DMS79 (cell line): ENCODE results near the gene HOXD11.

Experiments used
- DNase-seq: peaks from one replicate; lab custom pipeline; 2025; lab: John Stamatoyannopoulos, UW

HOXD11 gene

DNA sequence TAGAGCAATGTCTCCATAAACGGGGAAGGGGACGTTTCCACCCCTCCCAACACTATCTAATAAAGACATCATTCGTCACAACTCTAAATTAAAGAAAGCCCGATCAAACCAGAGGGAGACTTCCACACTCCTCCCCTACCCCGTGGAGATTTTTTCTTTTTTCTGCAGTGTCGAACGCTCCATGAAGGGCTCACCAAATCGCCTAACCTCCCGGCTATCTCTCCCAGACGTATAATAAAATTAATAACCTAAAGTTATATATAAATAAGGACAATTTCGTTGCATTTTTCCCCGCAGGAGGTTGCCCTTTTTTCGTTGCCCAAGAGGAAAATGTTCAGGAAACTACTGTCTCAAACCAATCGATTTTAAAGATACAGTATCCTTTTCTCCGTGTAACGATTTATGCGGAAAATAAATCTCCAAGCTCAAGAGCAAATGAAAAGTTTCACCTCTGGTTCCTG lies 25.7 kb upstream of the HOXD11 start:
- DNase-seq: no peak

DNA sequence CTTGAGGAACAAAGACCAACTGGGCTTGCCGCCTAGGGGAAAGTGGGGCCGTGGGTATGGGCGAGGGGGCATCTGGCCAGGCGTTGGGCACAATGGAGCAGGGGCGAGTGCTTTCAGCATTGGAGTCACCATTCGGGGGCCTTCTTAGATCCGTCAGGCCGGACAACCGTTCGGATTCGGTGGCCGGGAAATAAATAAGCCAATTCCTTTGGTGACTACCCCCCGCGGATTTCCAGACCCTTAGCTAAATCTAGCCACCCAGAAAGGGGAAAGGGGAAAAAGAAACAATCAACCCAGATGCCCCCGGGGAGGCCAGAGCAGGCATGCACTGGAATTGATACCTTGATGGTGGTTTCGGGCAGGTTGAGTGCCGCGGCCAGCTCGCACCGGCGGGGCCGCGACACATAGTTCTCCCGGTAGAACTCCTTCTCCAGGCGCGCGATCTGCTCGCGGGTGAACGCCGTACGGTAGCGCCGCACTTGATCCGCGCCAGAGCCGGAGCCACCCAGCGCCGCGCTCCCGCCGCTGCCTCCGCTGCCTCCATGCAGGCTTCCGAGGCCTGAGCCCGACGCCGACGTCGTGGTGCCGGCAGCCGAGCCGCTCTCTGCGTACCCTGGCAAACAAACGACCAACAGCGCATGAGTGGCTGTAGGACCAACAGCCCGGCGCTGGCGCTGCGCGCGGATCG lies 25.1 kb upstream of the HOXD11 start:
- no peak for DNase-seq

- no peak for DNase-seq
Observed at GRCh38 chr2:176082525-176082823, 24.6 kb upstream of the HOXD11 start.

DNA sequence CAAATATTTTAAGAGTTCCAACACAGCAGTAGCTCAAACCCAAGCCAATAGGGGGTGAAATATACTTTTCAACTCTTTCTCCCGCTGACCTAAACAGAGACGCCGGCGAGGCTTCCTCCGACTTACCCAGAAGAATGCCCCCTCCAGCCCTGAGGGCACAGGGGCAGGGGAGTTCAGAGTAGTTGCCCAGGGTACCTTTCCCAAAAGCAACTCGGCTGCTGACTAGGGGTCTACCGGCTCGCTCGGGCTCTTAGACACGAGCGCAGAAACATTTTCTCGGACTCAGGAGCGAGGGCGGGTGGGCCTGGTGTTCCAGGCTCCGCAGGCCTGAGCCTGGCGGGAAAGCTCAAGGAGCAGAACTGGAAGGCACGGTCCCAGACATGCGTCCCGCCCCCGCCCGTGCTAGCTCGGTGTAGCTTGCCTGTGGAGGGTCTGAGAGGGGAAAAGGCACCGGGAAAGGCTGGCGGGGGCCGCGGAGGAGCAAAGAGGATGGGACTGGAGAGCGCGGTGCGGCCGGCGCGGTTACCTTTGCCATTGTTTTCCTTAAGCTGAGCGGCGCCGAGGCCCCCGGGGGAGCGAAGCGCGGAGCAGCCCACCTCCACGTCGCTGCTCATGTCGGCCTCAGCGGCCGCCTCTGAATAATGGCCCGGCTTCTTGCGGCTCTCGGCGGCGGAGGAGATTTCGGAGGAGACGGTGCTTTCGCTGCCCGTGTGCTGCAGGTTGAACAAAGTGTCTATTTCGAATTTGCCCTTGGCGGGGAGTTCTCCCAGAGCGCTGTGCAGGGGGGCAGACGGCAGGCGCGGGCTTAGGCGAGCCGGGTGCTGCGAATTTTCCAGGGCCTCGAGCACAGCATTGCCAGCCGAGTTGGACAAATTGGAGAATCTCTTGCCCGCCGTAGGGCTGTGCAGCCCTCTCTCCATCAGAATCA lies 24.0 kb upstream of the HOXD11 start:
- DNase-seq: no peak

GRCh38 chr2:176083796-176084261 lies 23.3 kb upstream of the HOXD11 start, which contains the start of gene EVX2:
Gene EVX2, minus strand, starts transcription at chr2:176083962. Its CDS starts 186 bp downstream, at chr2:176083776.
- no peak for DNase-seq

DNA sequence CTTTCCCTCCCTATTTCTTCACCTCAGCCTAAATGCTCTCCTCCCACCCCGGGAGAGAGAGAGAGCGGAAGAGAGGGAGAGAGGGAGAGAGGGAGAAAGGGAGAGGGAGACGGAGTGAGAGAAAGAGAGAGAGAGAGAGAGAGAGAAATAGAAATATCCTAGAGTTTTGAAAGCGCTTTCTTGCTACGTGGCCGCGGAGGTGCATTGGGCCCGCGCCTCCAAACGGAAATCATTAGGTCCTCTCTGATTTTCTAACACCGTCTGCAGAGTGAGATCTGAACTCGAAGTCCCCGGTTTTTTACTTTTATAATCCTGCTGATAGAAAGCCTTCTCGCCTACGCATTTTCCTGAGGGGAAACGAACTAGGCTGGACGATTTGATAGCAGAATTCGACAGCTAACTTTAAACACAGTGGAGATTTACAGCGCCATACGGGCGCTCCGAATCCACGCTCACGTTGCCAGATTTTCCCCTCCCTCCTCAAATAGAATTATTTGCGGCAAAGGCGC lies 22.4 kb upstream of the HOXD11 start:
- no peak for DNase-seq

GRCh38 chr2:176085120-176085788 lies 21.8 kb upstream of the HOXD11 start:
- no peak for DNase-seq

DNA sequence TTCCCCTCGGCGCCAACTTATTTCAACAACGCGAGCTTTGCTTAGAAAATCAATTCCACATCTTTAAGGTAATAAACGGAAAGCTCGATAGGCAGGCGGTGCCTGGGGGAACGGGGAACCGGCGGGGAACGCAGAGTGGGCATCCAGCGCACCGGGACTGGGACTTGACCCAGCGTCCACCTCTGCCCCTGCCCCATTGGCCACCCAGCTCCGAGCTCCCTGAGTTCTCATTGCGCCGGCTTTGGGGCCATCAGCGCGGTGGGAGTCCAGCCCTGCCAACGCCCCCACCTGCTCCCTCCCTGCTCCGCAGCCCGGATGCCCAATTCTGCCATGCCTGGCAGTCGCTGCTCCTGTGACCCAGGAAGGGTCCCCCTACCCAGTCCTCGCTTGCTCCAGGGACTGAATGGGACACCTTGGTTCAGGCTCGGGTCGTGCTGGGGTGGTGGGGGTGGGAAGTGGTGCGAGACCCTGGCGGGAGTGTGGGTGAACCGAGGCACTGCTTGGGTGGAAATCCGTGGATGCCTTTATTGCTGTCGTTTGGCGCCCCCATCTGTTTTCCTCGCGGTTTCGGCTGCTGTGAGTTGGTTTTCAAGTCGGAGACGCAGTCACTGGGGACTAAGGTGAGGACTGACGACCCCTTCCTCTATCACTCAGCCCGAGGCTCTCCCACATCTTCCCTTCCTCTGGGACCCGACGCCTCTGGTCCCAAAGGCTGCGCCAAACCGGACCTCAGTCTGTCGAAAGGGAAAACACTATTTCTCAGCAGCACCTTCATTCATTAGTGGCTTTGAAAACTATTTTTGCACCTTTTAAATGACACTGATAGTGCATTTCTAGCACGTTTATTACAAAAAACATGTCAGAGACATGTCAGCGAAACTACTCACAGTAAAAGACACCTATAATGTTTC lies 21.0 kb upstream of the HOXD11 start:
- no peak for DNase-seq

DNA sequence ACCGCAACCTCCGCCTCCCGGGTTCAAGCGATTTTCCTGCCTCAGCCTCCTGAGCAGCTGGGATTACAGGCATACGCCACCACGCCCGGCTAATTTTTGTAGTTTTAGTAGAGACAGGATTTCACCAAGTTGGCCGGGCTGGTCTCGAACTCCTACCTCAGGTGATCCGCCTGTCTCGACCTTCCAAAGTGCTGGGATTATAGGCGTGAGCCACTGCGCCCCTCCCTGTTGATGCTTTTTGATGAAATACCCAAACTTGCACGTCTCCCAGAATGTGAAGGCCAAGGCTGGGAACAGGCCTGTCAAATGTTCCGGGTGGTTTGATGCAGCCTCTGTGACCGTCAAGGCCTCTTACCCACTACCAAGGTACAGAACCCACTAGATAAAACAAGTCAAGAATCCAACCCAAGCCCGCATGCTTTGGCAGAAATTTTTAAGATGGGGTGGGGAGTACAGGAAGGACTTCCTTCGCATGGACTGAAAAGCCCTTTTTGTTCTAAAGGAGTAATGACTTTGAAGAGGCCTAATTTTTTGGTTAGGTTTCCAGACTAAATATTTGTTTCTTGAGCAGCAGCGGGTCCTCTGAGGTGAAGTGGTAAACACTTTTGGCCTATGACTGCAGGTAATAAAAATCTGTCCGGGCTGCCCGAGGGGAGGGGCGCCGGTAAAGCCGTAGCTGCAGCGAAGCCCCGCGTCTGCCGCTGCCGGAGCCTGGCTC lies 19.6 kb upstream of the HOXD11 start:
- peak; percentile 53 for DNase-seq

DNA sequence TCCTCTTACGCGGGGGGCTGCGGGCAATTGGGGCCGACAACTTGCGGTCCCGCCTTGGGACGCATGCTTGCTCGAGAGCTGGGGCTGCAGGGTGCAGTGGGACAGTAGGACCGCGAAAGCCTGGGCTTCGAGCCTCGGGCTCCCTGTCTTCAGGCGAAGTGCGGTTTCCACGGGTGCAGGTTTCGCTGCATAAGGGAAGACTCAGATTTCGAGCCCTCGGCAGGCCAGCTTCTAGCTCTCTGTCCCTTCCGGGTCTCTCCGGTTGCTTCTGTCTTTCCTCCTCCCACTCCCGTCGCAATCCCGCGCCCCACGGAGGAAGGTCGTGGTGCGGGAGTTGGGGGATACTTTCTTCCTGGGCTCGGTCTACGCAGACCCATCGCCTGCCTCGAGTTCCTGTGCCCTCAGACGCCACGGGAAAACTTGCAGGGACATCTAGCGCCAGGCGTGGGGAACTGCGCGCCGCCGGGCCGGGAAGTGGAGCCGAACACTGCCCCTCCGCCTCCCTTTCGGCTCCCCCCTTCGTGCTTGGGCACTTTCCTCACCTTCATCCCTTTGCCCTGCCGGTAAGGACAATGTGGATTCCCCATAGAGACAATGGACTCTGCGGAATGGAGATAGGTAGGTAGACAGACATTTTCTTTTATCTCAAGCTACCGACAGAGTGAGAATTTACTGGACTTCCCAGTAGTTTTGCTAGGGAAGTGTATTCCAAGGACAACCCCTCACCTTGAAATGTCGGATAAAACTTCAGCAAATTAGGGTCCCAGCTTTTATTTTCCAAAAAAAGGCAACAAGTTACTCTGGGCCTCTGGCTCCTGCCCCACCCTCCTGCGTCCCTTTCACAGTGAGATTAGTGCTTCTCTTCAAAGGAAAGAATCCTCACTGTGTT lies 18.8 kb upstream of the HOXD11 start:
- peak; percentile 42 for DNase-seq

- no peak for DNase-seq
Observed at GRCh38 chr2:176088937-176089842, 17.9 kb upstream of the HOXD11 start.

GRCh38 chr2:176089843-176090395 lies 17.2 kb upstream of the HOXD11 start:
- DNase-seq: no peak

DNA sequence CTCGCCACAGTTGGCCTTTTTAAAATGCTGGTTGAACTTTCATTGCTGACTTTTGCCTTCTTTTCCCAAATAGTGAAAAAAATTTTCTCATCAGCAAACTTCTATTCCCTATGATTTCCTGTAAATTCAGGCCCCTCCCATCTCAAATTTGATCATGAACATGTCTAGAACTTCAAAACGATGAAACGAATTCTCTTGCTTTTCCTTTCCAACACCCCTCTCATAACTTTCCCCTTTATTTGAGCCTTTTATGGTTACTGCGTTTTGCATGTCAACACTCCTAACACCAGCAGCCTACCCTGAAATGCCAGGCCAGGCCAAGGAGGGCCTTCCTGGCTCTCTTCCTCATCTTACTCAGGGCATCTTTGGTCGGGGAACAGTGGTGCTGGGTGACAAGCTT lies 16.2 kb upstream of the HOXD11 start:
- DNase-seq: no peak

DNA sequence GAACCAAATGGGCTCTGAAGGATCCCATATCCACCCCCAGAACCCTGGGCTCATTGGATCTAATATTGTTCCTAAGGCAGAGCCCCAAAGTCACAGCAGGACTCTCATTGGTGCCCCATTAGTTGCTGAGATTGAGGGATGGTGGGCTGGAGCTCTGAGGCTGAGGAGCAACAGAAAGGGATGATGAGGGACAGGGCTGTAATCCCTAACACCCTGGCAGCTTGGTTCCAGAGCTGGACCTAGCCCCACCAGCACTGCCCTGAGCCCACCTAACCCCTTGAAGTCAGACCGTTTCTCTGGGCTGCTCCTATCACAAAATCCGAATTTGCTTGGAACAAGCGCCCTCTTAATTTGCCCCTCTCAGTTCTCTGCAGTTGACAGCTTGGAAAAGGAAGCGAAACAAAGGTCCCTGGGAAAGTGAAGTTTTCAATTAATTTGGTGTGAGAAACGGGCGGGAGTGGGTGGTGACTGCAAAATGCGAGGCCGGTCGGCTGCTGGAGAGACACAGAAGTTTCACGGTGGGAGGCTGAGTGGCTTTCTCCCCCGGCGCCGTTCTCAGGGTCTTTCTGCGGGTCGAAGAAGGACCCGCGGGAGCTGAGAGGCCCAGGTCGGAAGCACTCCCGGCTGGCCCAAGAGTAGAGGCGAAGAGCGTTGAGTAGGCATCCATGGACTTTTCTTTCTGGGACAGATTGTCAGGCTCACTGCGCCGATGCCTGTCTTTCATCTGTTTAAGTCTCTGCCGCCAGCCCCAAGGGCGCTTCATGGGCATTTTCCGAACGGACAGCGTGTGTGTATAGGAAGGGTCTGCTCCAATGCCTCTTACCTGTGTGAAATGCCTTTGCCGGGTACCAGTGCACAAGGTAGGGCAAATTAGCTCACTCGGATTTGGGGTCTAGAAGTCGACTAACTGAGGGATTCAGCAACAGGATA lies 15.5 kb upstream of the HOXD11 start:
- no peak for DNase-seq

GRCh38 chr2:176092270-176093144 lies 14.6 kb upstream of the HOXD11 start, which contains the start of gene HOXD13:
Gene HOXD13, plus strand, starts transcription at chr2:176092721. Its CDS starts 170 bp downstream, at chr2:176092891.
- no peak for DNase-seq
